ENCODE data around the gene ZNF462.

Gene ZNF462

DNA sequence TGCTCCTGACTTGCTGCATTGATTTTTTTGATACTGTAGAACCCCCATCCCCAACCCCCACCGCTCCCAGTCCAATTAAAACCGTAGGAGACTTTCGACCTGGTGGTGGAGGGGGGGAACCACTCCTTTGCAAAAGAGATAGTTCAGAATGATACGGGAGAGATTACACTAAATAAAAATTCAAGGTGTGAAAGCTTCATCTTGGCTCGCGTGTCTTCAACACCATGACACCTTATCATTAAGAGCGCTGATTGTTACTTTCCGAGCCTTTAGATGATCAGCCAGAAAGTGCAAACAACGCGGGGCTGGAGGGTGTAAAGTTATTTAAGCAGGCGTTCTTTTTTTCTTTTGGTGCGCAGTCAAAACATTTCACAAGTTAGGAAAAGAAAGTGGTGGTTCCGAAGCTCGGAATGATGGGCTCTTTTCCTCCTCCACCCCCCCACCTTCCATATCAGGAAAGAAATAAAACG, 1.3 kb upstream of the ZNF462 start:
- no peak for DNase-seq (ENCODE audit: low read depth in 2 of 2, low spot score in 1 of 2)

DNA sequence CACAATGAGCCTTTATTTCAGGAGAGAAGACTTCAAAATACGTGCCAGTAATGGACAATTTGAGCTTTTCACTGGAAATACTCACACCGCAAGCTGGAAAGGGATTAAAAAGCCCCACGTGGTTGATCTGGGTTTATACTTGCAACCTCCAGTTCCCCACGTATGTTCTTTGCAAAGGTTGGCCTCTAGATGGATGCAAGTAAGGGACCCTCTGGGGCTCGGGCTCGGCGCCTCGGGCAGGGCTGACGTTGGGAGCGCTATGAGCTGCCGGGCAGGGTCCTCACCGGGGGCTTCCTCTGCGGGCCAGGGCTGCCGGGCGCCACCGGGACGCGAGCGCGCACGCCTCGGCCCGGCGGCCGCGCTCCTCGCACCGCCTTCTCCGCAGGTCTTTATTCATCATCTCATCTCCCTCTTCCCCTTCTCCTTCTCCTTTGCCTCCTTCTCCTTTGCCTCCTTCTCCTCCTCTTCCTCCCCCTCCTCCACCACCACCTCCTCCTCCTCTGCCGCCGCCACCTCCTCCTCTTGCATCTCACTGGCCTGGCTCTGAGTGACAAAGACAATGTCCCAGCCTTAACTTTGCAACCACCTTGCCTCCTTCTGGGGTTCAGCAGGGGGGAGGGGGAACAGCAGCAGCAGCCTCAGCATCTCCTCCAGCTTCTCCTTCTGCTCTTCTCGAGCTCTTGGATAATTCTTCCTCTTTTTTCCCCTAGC, 701 bp upstream of the ZNF462 start:
- DNase-seq (ENCODE audit: low read depth in 2 of 2, low spot score in 1 of 2) = no peak

DNA sequence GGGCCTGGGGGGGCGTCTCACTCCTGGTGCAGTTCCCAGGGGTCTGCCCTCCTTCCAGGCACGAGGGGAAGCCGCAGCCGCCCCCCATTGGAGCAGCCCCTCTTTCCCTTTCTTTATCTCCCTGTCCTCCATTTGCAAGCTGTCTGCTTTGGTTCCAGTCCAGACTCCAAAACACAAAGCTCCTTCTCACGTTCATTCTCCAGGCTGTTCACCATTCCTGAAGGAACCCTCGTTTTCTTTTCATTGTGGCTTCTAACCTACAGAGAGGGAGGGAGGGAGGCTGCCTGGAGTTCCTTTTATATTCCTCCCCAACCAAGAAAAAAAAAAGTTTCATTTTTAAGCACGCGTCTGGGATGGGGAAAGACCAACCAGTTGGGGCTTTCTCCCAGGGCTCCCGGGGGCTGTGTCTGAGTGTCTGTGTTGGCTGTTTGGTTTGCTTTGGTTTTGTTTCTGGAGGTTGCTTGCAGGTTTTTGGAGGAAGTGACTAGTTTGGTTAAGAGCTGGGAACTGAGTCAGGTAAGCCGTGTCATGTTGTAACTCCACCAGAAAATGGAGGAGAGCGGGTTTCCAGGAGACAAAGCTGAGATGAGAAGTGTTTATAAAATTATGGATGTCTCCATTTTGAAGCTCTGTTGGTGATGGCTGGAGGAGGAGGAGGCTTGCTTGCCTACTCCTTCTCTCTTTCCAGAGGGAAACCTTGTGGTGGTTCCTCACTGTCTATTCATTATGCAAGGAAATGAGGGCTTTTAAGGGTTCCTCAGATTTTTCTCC, 1.6 kb downstream of the ZNF462 start:
- DNase-seq (ENCODE audit: low read depth in 2 of 2, low spot score in 1 of 2) = no peak

DNA sequence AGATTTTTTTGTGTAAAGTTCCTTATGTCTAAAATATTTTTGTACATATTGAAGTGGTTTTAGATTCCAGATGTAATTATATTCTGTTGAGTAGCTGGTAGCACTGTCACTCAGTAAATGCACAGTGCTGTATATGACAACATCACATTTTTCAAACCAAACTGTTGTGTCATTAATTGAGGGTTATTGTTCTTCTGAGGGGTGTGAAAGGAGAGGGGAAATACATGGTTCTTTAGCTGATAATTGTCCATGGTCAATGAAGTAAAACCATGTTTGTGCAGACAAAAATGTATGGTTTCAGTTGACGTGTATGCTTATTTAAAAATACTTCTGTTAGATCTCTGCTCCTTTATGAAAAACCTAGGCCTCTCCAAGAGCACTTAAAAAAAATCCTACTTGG, 3.3 kb downstream of the ZNF462 start:
- DNase-seq (ENCODE audit: low read depth in 2 of 2, low spot score in 1 of 2) = no peak

DNA sequence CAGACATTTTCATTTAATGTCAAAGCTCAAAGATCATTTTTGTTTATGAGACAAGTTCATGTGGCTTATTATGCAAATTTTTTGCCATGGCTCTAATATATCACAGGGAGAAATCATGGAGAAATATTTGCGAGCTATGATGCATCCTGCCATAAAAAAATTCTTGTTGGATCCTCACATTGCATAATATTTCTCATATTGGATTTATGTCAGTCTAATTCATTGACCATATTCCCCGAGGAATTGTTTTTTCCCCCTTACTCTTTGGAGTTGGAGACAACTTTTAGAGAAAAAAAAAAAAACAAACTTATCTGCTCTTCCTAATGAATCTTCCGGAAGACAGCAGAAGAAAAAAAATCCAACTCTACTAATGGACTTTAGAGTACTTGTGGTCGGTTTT, 4.3 kb downstream of the ZNF462 start:
- DNase-seq (ENCODE audit: low read depth in 2 of 2, low spot score in 1 of 2) = no peak

DNA sequence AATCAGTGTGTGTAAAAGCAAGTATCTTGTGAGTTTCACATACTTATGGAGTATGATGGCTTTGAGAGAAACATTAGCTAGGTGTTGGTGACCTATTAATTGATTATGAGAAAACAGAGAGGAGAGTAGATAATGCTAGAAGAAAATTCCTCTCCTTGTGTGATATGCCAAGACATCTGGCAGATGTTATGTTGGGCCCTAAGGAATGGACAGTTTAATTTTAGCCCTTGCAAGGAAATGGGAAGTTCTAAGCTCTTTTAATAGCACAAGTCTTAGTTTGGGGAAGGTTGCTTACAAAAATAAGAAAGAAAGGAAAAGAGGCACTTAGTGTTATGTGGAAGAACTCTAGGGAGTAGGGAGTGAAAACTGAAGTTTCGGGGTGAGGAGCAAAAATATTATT, 5.1 kb downstream of the ZNF462 start:
- no peak for DNase-seq (ENCODE audit: low read depth in 2 of 2, low spot score in 1 of 2)

DNA sequence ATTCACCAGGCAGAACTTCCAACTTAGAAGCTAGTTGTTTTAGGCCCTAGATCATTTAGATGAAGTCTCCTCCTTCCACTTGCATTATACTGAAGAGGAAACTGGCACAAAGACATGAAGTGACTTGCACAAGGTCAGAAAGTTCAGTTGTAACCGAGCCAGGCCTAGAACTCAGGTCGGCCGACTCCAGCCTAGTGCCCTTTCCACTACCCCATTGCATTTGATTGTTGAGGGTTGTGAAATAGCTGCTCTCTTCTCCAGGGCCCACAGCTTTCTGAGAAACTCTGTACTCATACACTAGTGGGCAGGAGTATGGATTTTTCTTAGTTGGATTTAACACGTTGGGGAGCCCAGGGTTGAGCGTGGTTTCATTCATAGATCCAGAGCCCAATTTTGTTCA, 5.6 kb downstream of the ZNF462 start:
- DNase-seq (ENCODE audit: low read depth in 2 of 2, low spot score in 1 of 2) = no peak

DNA sequence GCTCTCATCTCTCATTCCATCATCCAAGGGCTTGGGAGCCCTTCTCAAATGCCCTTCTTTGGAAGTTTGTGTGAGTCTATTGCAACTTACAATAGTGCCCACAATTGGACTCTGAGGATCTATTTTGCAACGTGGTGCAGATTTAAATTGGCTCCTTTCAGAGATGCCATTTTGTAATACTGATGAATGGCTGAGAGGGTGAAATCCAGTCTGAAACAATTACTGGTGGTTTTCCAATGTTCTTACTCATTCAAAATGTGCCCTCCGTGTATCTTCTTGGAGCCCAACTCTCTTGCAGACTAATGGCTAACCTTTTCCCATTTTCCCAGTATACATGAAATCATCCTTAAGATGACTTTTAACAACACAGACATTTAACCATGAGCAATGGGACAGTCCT, 6.1 kb downstream of the ZNF462 start:
- DNase-seq (ENCODE audit: low read depth in 2 of 2, low spot score in 1 of 2) = no peak

DNA sequence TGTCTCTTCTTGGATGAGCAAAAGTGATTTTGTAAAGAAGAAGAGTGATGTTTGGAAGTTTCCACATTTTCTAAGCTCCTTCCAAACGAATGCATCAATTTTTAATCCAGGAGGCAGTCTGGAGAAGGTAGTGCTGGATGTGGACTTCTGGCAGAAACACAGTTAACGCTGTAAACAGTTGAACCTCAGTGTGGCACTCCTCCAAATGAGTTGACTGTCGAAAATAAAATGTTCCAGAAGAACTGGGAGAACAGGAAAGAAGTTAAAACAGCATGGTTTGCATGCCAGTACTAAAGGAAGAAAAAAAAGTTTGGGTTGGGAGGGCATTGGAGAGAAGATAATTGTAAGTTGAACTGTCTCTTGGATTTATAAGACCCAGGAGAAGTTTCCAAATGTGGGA, 6.5 kb downstream of the ZNF462 start:
- DNase-seq (ENCODE audit: low read depth in 2 of 2, low spot score in 1 of 2) = no peak

DNA sequence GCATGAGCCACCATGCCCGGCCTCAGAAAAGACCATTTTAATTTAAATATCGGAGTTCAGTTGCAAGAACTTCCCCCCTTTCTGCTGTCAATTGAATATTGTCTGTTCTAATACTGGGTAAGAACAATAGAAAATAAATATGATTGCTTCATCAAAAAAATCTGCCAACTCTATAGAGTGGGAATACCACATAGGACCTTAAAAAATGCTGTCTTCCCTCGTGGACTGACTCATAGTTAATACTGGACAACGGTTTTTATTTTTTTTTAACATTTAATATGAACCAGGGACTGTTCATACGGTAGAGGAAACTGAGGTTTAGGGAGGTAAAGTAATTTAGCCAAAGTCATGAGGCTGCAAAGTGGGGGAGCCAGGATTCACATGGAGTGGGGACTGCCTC, 9.7 kb downstream of the ZNF462 start:
- DNase-seq (ENCODE audit: low read depth in 2 of 2, low spot score in 1 of 2) = no peak

DNA sequence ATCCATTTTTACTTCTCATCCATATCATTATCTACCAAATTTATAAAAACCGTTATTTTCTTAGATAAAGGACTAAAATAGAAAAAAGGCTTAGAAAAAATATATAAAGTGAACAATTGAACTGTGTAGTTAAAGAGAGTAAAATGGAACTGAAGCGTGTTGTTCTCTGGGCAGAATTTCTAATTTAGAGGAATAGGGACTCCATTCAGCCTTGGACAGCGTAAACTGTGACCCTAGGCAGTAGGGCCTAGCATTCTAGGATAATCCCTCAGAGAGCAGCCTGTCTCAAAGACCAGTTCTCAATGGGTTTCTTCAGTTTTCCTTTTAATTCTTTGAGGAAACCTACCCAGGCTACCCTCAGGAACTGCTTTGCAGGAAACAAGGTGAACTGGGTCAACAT, 11.1 kb downstream of the ZNF462 start:
- no peak for DNase-seq (ENCODE audit: low read depth in 2 of 2, low spot score in 1 of 2)

DNA sequence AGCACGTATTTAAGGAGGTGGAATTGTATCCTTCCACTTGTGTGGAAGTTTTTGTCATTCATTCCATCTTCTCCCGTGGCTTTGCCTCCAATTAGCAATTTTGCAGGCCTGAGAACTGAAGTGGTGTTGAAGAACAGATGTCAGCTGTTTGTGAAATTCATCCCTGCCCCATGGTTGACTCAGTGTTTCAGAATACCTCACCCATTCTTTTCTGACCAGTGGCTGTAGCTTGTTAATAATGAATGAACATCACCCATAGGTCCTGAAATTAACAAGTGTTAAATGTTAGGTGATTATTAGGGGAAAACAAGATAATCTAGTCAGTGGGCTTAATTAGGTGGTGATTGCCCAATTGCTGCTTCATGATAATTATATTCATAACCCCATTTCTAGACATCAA, 11.7 kb downstream of the ZNF462 start:
- no peak for DNase-seq (ENCODE audit: low read depth in 2 of 2, low spot score in 1 of 2)

DNA sequence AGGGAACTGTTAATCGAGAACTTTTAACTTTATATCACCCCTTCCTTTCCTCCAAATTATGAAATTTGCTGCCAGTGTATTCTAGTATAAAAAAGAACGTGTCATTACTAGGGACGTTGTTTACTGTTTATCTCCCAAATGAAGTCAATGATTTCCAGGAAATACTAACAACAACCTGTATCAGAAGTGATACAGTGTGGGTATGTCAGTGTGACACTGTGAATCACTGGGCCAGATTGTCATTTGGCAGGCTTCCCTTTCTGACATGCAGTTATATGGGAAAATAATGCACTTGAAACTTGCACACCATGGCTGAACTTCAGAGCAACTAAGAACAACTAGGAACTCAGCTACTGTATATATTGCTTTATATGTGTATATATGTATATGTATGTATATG, 12.6 kb downstream of the ZNF462 start:
- DNase-seq (ENCODE audit: low read depth in 2 of 2, low spot score in 1 of 2) = no peak

DNA sequence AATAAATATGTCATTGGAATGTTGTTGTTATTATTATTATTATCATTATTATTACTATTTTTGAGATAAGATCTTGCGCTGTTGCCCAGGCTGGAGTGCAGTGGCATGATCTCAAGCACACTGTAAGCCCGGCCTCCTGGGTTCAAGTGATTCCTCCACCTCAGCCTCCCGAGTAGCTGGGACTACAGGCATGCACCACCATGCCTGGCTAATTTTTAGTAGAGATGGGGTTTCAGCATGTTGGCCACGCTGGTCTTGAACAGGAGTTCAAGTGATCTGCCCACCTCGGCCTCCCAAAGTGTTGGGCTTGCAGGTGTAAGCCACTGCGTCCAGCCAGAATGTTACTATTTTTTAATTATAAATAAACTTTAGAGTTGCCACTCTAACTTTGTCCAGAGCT, 14.4 kb downstream of the ZNF462 start:
- no peak for DNase-seq (ENCODE audit: low read depth in 2 of 2, low spot score in 1 of 2)

DNA sequence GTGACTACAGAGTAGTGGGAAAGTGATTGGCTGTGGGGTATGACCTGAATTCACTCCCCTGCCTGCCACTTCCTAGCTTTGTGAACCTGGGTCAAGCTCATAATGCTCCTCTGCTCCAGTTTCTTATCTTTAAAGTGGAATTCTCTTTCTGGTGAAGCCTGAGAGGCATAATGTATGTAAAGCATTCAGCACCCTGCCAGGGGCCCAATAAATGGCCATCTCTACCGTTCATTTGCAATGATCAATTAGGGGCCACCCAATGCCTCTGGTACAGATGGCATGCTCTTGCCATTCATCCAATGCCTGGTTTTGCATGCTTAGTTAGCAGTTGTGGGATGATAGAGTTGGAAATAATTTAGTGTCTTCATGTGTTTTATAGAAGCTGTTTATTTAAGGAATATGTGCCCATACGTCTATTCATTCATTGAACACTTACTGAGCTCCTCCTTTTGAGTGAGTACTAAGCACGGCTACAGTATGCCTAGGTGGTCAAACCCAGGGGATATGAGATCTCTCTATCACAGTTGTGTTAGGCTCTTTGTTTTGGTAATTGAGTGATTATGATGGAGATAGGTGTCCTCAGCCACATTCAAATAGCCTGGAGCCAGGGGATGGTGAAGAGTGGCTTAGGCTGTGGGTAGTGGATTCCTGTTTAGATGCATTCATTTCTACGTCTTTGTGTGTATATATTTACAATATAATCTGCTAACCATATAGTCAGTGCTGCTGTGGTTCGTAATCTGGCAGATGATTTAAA, 15.3 kb downstream of the ZNF462 start:
- DNase-seq (ENCODE audit: low read depth in 2 of 2, low spot score in 1 of 2) = no peak

DNA sequence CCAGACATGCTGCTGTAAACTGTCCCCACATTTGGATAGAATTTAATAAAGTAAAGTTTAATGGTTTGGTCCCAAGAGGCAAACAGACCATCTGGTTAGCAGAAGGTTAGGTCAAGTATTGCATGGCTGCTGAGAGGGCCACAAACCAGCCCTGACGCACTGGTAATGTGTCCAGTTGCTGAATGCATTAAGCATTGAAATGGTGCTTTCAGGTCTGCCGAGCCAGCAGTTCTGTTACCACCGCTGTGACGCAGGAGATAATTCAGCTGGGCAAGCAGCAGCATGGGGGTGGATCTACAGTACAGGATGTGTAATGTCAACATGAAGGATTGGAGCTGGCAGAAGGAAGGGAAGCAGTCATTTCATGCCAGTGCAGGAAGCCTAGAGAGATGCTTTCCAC, 16.0 kb downstream of the ZNF462 start:
- DNase-seq (ENCODE audit: low read depth in 2 of 2, low spot score in 1 of 2) = no peak

DNA sequence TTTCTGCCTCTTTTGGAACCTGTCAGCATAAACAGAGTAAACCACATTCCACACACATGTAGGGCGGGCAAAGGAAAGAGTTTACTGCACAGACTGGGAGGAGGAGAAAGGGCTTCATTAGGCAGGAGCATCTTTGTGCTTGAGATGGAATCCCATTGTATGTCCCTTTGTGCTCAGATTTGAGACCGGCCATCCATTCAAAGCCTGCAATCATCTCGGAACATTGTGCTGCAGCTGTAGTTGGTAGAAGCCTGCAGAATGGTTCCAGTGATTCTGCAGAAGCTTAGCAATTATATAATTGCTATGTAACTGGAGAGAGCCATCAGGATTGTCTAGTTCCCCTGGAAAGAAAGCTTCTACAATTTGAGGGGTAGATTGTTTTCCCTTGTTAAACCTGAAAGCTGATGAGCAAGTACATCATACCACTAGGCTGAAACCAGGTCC, 16.5 kb downstream of the ZNF462 start:
- no peak for DNase-seq (ENCODE audit: low read depth in 2 of 2, low spot score in 1 of 2)

DNA sequence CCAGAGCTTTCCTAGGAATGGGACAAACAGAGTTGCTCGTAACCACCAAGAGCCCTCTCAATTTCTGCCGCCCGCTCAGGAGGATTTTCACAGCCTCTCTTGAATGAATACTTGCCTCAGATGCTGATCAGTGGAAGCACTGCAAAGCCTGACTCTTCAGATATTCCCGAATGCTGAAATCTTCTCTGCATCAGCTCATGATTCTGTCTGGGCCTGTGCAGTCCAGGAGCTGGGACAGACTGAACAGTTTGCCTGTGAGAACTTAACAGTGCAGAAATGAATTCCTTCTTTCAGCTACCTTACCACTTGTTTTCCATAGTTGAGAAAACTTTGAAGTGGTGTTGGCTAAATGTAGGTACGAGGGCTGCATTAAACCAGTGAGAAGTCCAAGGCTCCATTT, 17.1 kb downstream of the ZNF462 start:
- no peak for DNase-seq (ENCODE audit: low read depth in 2 of 2, low spot score in 1 of 2)

DNA sequence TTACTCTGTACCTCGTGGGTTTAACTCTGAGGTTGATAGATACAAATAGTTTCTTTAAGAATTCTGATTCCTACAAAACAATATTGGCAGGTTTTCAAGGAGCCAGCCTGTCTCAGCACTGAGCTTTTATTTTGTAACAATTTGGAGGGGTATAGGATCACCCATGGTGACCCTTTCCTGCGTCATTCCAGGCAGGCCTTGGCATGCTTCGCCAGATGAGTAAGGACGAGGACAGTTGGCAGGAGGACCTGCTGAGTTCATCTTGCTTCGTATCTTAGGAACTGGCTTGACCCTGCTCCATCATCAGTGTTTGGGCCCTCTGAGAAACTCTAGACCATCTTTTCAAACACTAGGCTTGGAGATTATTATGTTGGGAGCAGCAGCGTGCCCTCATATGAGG, 17.9 kb downstream of the ZNF462 start:
- DNase-seq (ENCODE audit: low read depth in 2 of 2, low spot score in 1 of 2) = no peak

DNA sequence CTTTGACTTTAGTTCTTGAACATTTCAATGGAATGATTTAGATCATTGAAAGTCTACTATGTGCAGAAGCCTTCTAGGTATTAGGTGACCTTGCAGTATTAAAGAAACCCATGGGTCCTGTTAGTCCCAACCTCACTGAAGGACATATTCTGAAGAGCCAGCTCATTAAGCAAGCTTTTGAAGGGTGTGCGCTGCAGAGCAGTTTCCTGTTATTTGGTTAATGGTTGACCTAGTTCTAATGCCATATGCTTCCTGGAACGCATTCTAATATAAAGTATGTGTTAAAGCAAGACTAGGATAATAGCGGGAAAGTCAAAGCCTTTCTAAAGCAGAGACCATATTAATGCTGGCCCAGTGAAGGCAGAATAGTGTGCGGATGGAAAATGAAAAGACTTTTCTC, 20.1 kb downstream of the ZNF462 start:
- no peak for DNase-seq (ENCODE audit: low read depth in 2 of 2, low spot score in 1 of 2)

DNA sequence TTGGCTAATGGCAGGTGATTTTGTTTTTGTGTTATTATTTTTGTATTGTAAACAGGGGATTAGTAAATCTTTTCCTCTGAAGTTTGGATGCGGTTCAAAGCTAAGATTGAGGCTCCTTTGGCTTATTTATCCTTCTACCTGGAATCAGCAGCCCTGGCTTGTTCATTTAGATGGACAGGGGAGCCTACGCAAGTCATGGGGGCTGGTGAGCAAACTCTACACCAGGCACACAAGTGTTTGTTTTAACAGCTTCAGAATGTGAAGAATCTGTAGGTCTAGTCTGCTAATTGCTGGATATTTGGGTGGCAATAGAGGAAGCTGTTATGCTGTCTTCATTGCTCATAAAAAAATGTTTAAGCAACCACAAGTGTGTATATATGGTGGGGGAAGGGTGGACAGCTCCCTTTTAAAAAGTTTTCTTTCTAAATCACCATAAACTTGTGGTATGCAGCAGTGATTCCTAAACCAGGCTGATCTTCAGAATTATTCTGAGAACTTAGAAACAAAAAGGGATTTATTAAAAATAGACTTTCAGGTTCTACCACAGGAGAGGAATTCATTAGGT, 20.7 kb downstream of the ZNF462 start:
- no peak for DNase-seq (ENCODE audit: low read depth in 2 of 2, low spot score in 1 of 2)

DNA sequence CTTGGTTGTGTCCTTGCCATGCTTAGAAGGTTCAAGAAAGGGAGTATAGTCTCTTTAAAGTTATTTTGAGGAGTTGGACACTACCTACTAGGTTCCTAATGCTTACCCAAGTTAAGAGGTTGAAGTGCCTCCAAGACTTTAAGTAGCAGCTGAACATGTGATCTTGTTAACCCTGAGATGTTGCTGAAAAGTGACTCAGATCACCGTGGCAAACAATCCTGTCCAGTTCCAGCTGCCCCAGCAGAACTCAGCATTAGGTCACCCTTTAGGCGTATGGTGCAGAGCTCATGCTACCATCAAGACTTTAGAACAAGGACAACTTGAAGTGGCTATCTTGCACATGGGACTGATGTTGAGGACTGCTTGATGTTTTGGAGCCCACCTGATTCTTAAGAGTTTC, 22.5 kb downstream of the ZNF462 start:
- DNase-seq (ENCODE audit: low read depth in 2 of 2, low spot score in 1 of 2) = no peak

All from stimulated activated CD8-positive, alpha-beta memory T cell treated with anti-CD3 and anti-CD28 coated beads, Interleukin-4, amount 100 ng/mL, for 1 hour (primary cell).